GM12872 (cell line): ENCODE measurements around the gene DBP.

Experiments used
- CTCF ChIP-seq: IDR thresholded peaks from 3 replicates; pipeline ENCODE4 v1.5.1; 2011; ENCODE audit warnings: low read depth, mild to moderate bottlenecking, low read length, moderate library complexity; ENCODE audit not compliant: insufficient read depth

Gene DBP

GRCh38 chr19:48636859-48637448 lies at the start of gene DBP:
Gene DBP (minus strand): TSS chr19:48637379. CDS start chr19:48636994, 385 bp downstream.
- peak; percentile 26; the same call in 2 of the 3 replicates for TF ChIP-seq CTCF

- no peak for TF ChIP-seq CTCF
Measured at GRCh38 chr19:48686088-48686487, 48.9 kb upstream of the DBP start.

GRCh38 chr19:48685583-48685982 lies 48.4 kb upstream of the DBP start:
- no peak for TF ChIP-seq CTCF

DNA sequence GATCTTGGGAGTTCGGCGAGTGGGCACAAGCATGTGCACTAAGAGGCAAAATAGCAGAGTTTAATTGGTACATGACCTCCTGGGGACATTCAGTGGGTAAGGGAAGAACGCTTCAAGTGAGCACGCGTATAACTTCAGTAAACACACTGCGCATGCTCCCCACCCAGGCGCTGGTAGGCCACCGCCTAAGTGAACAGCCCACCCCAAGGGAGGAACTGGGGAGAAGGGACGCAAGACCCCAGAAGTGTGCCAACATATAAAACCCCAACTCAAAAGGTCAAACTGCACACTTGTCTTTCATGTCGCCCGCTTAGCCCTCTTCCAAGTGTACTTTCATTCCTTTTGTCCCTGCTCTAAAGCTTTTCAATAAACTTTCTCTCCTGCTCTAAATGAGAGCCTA lies 46.2 kb upstream of the DBP start:
- no peak for TF ChIP-seq CTCF

DNA sequence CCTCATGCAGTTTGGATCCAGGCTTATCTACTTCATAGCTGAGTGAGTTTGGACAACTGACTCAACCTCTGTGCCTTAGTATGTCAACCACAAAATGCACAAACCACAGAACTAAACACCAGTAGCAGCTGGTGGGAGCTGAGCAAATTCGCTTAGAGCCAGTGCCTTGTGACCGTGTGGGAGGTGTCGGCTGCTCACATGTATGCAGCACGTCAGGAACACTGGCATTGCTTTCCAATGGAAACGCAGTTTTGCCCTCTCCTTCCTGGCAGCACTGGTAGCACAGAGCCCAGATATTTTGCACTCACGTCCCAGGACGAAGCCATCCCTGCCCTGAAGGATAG lies 43.9 kb upstream of the DBP start:
- TF ChIP-seq CTCF, result no peak

- TF ChIP-seq CTCF, result no peak
Measured at GRCh38 chr19:48680436-48681126, 43.4 kb upstream of the DBP start.

GRCh38 chr19:48678201-48678600 lies 41.0 kb upstream of the DBP start:
- no peak for TF ChIP-seq CTCF

- no peak for TF ChIP-seq CTCF
Measured at GRCh38 chr19:48676887-48677286, 39.7 kb upstream of the DBP start.
